ENCODE results near the gene MDP1.

DNA sequence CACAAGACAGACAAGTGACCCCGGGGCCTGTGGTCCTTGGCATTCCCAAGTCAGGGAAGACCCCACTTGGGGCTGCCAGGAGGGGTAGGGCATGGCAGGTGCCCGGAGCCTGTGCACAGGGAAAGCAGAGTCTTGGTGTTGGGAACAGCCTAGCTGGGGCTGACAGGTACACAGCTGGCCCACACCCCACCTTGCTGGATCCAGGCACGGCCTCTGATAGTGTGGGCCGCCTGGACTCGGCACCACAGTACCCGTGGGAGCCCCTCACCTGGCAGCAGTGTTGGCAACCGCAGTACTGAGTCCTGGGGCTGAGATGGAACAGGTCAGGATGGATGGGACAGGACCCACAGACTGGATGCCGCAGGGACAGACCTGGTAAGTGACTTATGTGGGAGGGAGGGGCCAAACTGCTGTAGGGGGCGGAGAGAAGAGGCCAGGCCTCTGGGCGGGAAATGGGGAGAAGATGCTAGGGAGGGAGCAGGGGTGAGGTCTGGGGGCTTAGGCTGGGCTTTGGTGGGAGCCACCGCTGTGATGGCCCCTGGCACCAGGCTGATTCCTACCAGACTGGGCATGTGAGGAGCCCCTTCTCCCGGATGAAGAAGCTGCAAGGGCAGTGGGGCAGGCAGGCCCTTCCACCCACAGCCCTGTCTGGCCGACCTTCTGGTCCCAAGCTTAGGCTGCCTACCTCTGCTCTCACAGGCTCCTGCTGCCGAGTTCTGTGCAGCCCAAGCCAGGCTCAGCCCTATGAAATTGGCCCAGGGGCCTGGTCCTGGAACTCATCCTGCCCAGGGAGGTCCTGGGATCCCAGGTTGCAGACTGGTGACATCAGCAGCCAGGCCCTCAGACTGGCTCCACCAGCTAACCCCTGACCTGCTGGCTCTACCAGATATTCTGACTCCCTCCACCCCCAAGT lies 47.2 kb upstream of the MDP1 start, which contains the start of gene TGM1:
- TF ChIP-seq, protein P1, sequence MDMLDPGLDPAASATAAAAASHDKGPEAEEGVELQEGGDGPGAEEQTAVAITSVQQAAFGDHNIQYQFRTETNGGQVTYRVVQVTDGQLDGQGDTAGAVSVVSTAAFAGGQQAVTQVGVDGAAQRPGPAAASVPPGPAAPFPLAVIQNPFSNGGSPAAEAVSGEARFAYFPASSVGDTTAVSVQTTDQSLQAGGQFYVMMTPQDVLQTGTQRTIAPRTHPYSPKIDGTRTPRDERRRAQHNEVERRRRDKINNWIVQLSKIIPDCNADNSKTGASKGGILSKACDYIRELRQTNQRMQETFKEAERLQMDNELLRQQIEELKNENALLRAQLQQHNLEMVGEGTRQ (IDR thresholded peaks at IDR 0.05; ENCODE audit: low read length), result no peak
- TF ChIP-seq, protein P2, sequence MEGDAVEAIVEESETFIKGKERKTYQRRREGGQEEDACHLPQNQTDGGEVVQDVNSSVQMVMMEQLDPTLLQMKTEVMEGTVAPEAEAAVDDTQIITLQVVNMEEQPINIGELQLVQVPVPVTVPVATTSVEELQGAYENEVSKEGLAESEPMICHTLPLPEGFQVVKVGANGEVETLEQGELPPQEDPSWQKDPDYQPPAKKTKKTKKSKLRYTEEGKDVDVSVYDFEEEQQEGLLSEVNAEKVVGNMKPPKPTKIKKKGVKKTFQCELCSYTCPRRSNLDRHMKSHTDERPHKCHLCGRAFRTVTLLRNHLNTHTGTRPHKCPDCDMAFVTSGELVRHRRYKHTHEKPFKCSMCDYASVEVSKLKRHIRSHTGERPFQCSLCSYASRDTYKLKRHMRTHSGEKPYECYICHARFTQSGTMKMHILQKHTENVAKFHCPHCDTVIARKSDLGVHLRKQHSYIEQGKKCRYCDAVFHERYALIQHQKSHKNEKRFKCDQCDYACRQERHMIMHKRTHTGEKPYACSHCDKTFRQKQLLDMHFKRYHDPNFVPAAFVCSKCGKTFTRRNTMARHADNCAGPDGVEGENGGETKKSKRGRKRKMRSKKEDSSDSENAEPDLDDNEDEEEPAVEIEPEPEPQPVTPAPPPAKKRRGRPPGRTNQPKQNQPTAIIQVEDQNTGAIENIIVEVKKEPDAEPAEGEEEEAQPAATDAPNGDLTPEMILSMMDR (IDR thresholded peaks at IDR 0.05; ENCODE audit: control extremely low read depth in 1 of 3, insufficient read depth in 1 of 3, low read depth in 1 of 3, low read length in 3 of 3), result no peak
- TF ChIP-seq EZH2 (IDR thresholded peaks at IDR 0.05; ENCODE audit: low read depth, low read length, severe bottlenecking), result no peak
- no peak for TF ChIP-seq EP300 (IDR thresholded peaks at IDR 0.05; ENCODE audit: borderline replicate concordance in 1 of 2, low read depth in 2 of 2, low read length in 2 of 2)
- no peak for TF ChIP-seq POLR2AphosphoS5 (IDR thresholded peaks at IDR 0.05; ENCODE audit: low read depth, low read length)
- TF ChIP-seq, protein P3, sequence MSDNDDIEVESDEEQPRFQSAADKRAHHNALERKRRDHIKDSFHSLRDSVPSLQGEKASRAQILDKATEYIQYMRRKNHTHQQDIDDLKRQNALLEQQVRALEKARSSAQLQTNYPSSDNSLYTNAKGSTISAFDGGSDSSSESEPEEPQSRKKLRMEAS (IDR thresholded peaks at IDR 0.05), result no peak
- no peak for TF ChIP-seq POLR2A (IDR thresholded peaks at IDR 0.05; ENCODE audit: control extremely low read depth in 1 of 2, low read depth in 2 of 2, low read length in 2 of 2)
- TF ChIP-seq YY1 (IDR thresholded peaks at IDR 0.05; ENCODE audit: low read depth, low read length), result no peak
- no peak for TF ChIP-seq CHD1 (IDR thresholded peaks at IDR 0.05; ENCODE audit: low read depth, low read length)
- no peak for TF ChIP-seq MAFK (IDR thresholded peaks at IDR 0.05; ENCODE audit: low read depth, low read length)
- TF ChIP-seq, protein P4, sequence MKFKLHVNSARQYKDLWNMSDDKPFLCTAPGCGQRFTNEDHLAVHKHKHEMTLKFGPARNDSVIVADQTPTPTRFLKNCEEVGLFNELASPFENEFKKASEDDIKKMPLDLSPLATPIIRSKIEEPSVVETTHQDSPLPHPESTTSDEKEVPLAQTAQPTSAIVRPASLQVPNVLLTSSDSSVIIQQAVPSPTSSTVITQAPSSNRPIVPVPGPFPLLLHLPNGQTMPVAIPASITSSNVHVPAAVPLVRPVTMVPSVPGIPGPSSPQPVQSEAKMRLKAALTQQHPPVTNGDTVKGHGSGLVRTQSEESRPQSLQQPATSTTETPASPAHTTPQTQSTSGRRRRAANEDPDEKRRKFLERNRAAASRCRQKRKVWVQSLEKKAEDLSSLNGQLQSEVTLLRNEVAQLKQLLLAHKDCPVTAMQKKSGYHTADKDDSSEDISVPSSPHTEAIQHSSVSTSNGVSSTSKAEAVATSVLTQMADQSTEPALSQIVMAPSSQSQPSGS (IDR thresholded peaks at IDR 0.05; ENCODE audit: low read length), result no peak

Measured in H1 (cell line).